ENCODE data around the gene ZMYM2.

The ZMYM2 gene

GRCh38 chr13:19959141-19959830, 759 bp downstream of the ZMYM2 start:
- peak overlapping the region; percentile 80 for H3K27ac ChIP-seq
- H2AFZ ChIP-seq (ENCODE audit: low read depth), result 0 out of 2 replicates have a peak overlapping the region, but pooled peaks have one; percentile 10
- peaks cover 34% of the 10 kb centered on the region for H3K4me1 ChIP-seq (ENCODE audit: low read depth, poor library complexity, severe bottlenecking)
- H3K27me3 ChIP-seq (ENCODE audit: insufficient read depth, low read depth), result no peaks in the 10 kb centered on the region
- H3K4me3 ChIP-seq (IDR thresholded peaks at IDR 0.05; ENCODE audit: insufficient read depth, low read depth, low read length), result no peak overlapping the region
- H3K4me2 ChIP-seq, result peak overlapping the region; percentile 82
- H3K79me2 ChIP-seq (ENCODE audit: insufficient read depth, low read depth), result peaks cover 38% of the 10 kb centered on the region
- peak overlapping the region; percentile 72 for H3K9ac ChIP-seq
- TF ChIP-seq CTCF (conservative IDR thresholded peaks at IDR 0.05; ENCODE audit: low read depth, low read length), result no peak
- H3K36me3 ChIP-seq (ENCODE audit: insufficient read depth), result peaks cover 6% of the 10 kb centered on the region; the same call in 1 of the 2 replicates
- H4K20me1 ChIP-seq (ENCODE audit: insufficient read depth), result 0 out of 2 replicates have a peak, but pooled peaks cover 5% of the 10 kb centered on the region

- Histone ChIP-seq H3K4me2 (peak overlapping the region; percentile 85), H3K27ac (peak overlapping the region; percentile 80), H3K9ac (peak overlapping the region; percentile 72), H2AFZ (ENCODE audit: low read depth) (0 out of 2 replicates have a peak overlapping the region, but pooled peaks have one; percentile 10), H3K27me3 (ENCODE audit: insufficient read depth, low read depth) (no peaks in the 10 kb centered on the region), H3K4me1 (ENCODE audit: low read depth, poor library complexity, severe bottlenecking) (peaks cover 34% of the 10 kb centered on the region), H3K4me3 (IDR thresholded peaks at IDR 0.05; ENCODE audit: insufficient read depth, low read depth, low read length) (no peak overlapping the region), H3K36me3 (ENCODE audit: insufficient read depth) (peaks cover 6% of the 10 kb centered on the region; the same call in 1 of the 2 replicates), H3K79me2 (ENCODE audit: insufficient read depth, low read depth) (peaks cover 44% of the 10 kb centered on the region), H4K20me1 (ENCODE audit: insufficient read depth) (0 out of 2 replicates have a peak, but pooled peaks cover 5% of the 10 kb centered on the region)
- peak; percentile 72 for TF ChIP-seq CTCF (conservative IDR thresholded peaks at IDR 0.05; ENCODE audit: low read depth, low read length)
These were observed 1.5 kb downstream of the ZMYM2 start for GRCh38 chr13:19959831-19960652.

- Histone ChIP-seq H3K79me2 (ENCODE audit: insufficient read depth, low read depth) (peaks cover 50% of the 10 kb centered on the region), H3K36me3 (ENCODE audit: insufficient read depth) (peaks cover 6% of the 10 kb centered on the region; the same call in 1 of the 2 replicates), H2AFZ (ENCODE audit: low read depth) (no peak overlapping the region), H3K4me1 (ENCODE audit: low read depth, poor library complexity, severe bottlenecking) (peaks cover 34% of the 10 kb centered on the region), H4K20me1 (ENCODE audit: insufficient read depth) (0 out of 2 replicates have a peak, but pooled peaks cover 5% of the 10 kb centered on the region), H3K27ac (peak overlapping the region; percentile 80), H3K4me2 (peak overlapping the region; percentile 85), H3K9ac (peak overlapping the region; percentile 29; the same call in 1 of the 2 replicates), H3K27me3 (ENCODE audit: insufficient read depth, low read depth) (no peaks in the 10 kb centered on the region), H3K4me3 (IDR thresholded peaks at IDR 0.05; ENCODE audit: insufficient read depth, low read depth, low read length) (no peak overlapping the region)
- no peak for TF ChIP-seq CTCF (conservative IDR thresholded peaks at IDR 0.05; ENCODE audit: low read depth, low read length)
These were observed 2.1 kb downstream of the ZMYM2 start for GRCh38 chr13:19960653-19960976.

GRCh38 chr13:19961489-19961888, 3.0 kb downstream of the ZMYM2 start:
- peak overlapping the region; percentile 80; the same call in 1 of the 2 replicates for H3K27ac ChIP-seq
- 0 out of 2 replicates have a peak, but pooled peaks cover 5% of the 10 kb centered on the region for H4K20me1 ChIP-seq (ENCODE audit: insufficient read depth)
- TF ChIP-seq CTCF (conservative IDR thresholded peaks at IDR 0.05; ENCODE audit: low read depth, low read length), result no peak
- peaks cover 51% of the 10 kb centered on the region for H3K79me2 ChIP-seq (ENCODE audit: insufficient read depth, low read depth)
- peaks cover 6% of the 10 kb centered on the region; the same call in 1 of the 2 replicates for H3K36me3 ChIP-seq (ENCODE audit: insufficient read depth)
- H3K4me2 ChIP-seq, result peak overlapping the region; percentile 85
- no peaks in the 10 kb centered on the region for H3K27me3 ChIP-seq (ENCODE audit: insufficient read depth, low read depth)
- no peak overlapping the region for H2AFZ ChIP-seq (ENCODE audit: low read depth)
- no peak overlapping the region for H3K4me3 ChIP-seq (IDR thresholded peaks at IDR 0.05; ENCODE audit: insufficient read depth, low read depth, low read length)
- H3K4me1 ChIP-seq (ENCODE audit: low read depth, poor library complexity, severe bottlenecking), result peaks cover 33% of the 10 kb centered on the region
- no peak overlapping the region for H3K9ac ChIP-seq

All from KMS-11 (cell line).